WTC11 (cell line): ENCODE measurements around the gene KDM4C. TPM values are rescaled to one million over a fixed set of nuclear protein-coding genes. Genes with fewer than 3 reads are reported as not detected.

Source experiments
- ATAC-seq: fragments of 200-7000 bp; cut with Tn5 transposase; 2 replicates; pipeline ENCODE4 v1.10.0; 2021; ENCODE audit warnings: mild to moderate bottlenecking, moderate library complexity
- CTCF ChIA-PET: fragments of 300-600 bp; sonication (Branson Sonifier 250); formaldehyde crosslinking; loops from one replicate; lab custom pipeline; 2021; ENCODE audit warnings: antibody characterized with exemption; lab: Charles Lee
- POLR2A ChIA-PET: fragments of 350-600 bp; sonication (Branson Sonifier 250); formaldehyde crosslinking; loops from one replicate; lab custom pipeline; 2021; ENCODE audit warnings: antibody characterized with exemption; lab: Charles Lee
- DNase-seq: peaks from one replicate; pipeline ENCODE4 v3.0.0; 2021; ENCODE audit warnings: low spot score
- H3K27ac Mint-ChIP-seq: 2 replicates; pipeline ENCODE4 v1.8.0; 2021; ENCODE audit warnings: mixed read lengths
- H3K27me3 Mint-ChIP-seq: 2 replicates; pipeline ENCODE4 v1.8.0; 2021; ENCODE audit warnings: low read depth, mild to moderate bottlenecking, moderate library complexity, mixed read lengths
- H3K36me3 Mint-ChIP-seq: 2 replicates; pipeline ENCODE4 v1.8.0; 2021; ENCODE audit warnings: mixed read lengths
- H3K4me1 Mint-ChIP-seq: 2 replicates; pipeline ENCODE4 v1.8.0; 2022; ENCODE audit warnings: mixed read lengths
- H3K4me3 Mint-ChIP-seq: 2 replicates; pipeline ENCODE4 v1.8.0; 2021; ENCODE audit warnings: mild to moderate bottlenecking, moderate library complexity, mixed read lengths
- H3K9me3 Mint-ChIP-seq: 2 replicates; pipeline ENCODE4 v1.8.0; 2021; ENCODE audit warnings: mixed read lengths
- ATF1 ChIP-seq: sonication (generic); formaldehyde crosslinking; IDR thresholded peaks from 2 replicates; pipeline ENCODE4 v1.8.1; 2023; ENCODE audit warnings: mild to moderate bottlenecking, moderate library complexity, missing genetic modification reagents
- CREB1 ChIP-seq: sonication (generic); formaldehyde crosslinking; IDR thresholded peaks from 2 replicates; pipeline ENCODE4 v1.8.0; 2023; ENCODE audit warnings: mild to moderate bottlenecking, missing genetic modification reagents
- CREM ChIP-seq: sonication (generic); formaldehyde crosslinking; IDR thresholded peaks from 2 replicates; pipeline ENCODE4 v1.8.1; 2022; ENCODE audit warnings: mild to moderate bottlenecking, missing genetic modification reagents, moderate library complexity
- FOXJ3 ChIP-seq: sonication (generic); formaldehyde crosslinking; IDR thresholded peaks from 2 replicates; pipeline ENCODE4 v1.9.0; 2021; ENCODE audit warnings: missing genetic modification reagents, mild to moderate bottlenecking, borderline replicate concordance
- GRHL2 ChIP-seq: fragments of 250-450 bp; sonication (Bioruptor Pico); IDR thresholded peaks from 2 replicates; pipeline ENCODE4 v1.8.0; 2022; ENCODE audit warnings: mild to moderate bottlenecking, moderate library complexity; ENCODE audit not compliant: insufficient replicate concordance, severe bottlenecking
- JAZF1 ChIP-seq: fragments of 250-450 bp; sonication (Bioruptor Pico); IDR thresholded peaks from 2 replicates; pipeline ENCODE4 v1.9.0; 2021; ENCODE audit warnings: moderate library complexity, mild to moderate bottlenecking, inconsistent platforms
- JUN ChIP-seq: sonication (generic); formaldehyde crosslinking; IDR thresholded peaks from 2 replicates; pipeline ENCODE4 v1.8.0; 2023; ENCODE audit warnings: mild to moderate bottlenecking, missing genetic modification reagents
- NFATC4 ChIP-seq: fragments of 250-450 bp; sonication (Bioruptor Pico); IDR thresholded peaks from 2 replicates; pipeline ENCODE4 v1.9.0; 2021; ENCODE audit warnings: mild to moderate bottlenecking
- NR1H2 ChIP-seq: sonication (generic); formaldehyde crosslinking; IDR thresholded peaks from 2 replicates; pipeline ENCODE4 v1.9.0; 2021; ENCODE audit warnings: mild to moderate bottlenecking, moderate library complexity, missing genetic modification reagents
- PRRX2 ChIP-seq: fragments of 250-450 bp; sonication (Bioruptor Pico); IDR thresholded peaks from 2 replicates; pipeline ENCODE4 v1.8.0; 2021; ENCODE audit warnings: mild to moderate bottlenecking
- ZNF121 ChIP-seq: sonication (generic); formaldehyde crosslinking; IDR thresholded peaks from 2 replicates; pipeline ENCODE4 v1.8.0; 2023; ENCODE audit warnings: missing genetic modification reagents
- ZNF138 ChIP-seq: sonication (generic); formaldehyde crosslinking; conservative IDR thresholded peaks from 2 replicates; pipeline ENCODE4 v1.8.1; 2022; ENCODE audit warnings: mild to moderate bottlenecking, moderate library complexity, missing genetic modification reagents
- ZNF263 ChIP-seq: sonication (generic); formaldehyde crosslinking; IDR thresholded peaks from 2 replicates; pipeline ENCODE4 v1.8.1; 2022; ENCODE audit warnings: low read depth, mild to moderate bottlenecking, moderate library complexity, missing genetic modification reagents
- ZNF317 ChIP-seq: sonication (generic); formaldehyde crosslinking; IDR thresholded peaks from 2 replicates; pipeline ENCODE4 v1.8.1; 2023; ENCODE audit warnings: low read depth, mild to moderate bottlenecking, moderate library complexity, missing genetic modification reagents, borderline replicate concordance
- ZNF396 ChIP-seq: fragments of 250-450 bp; sonication (Bioruptor Pico); IDR thresholded peaks from 2 replicates; pipeline ENCODE4 v1.8.0; 2021; ENCODE audit warnings: mild to moderate bottlenecking, moderate library complexity, borderline replicate concordance
- ZNF416 ChIP-seq: fragments of 250-450 bp; sonication (Bioruptor Pico); IDR thresholded peaks from 2 replicates; pipeline ENCODE4 v1.9.0; 2021; ENCODE audit warnings: mild to moderate bottlenecking, inconsistent platforms
- ZNF423 ChIP-seq: fragments of 250-450 bp; sonication (Bioruptor Pico); IDR thresholded peaks from 2 replicates; pipeline ENCODE4 v2.1.2; 2022; ENCODE audit warnings: mild to moderate bottlenecking, moderate library complexity
- total RNA-seq: library from RNA; stranded (reverse); gene quantifications from 3 replicates; pipeline ENCODE4 v1.2.3, GENCODE V29; 2021
- TF ChIP-seq, protein P1 (sequence below): sonication (generic); formaldehyde crosslinking; IDR thresholded peaks from 2 replicates; pipeline ENCODE4 v1.8.0; 2022; ENCODE audit warnings: missing genetic modification reagents
- TF ChIP-seq, protein P2 (sequence below): sonication (generic); formaldehyde crosslinking; IDR thresholded peaks from 2 replicates; pipeline ENCODE4 v1.8.0; 2022; ENCODE audit warnings: mild to moderate bottlenecking, missing genetic modification reagents
- TF ChIP-seq, protein P3 (sequence below): fragments of 250-450 bp; sonication (Bioruptor Pico); conservative IDR thresholded peaks from 2 replicates; pipeline ENCODE4 v1.9.0; 2021; ENCODE audit warnings: mild to moderate bottlenecking
- TF ChIP-seq, protein P4 (sequence below): sonication (generic); formaldehyde crosslinking; IDR thresholded peaks from 2 replicates; pipeline ENCODE4 v1.8.0; 2022; ENCODE audit warnings: mild to moderate bottlenecking, missing genetic modification reagents
- TF ChIP-seq, protein P5 (sequence below): sonication (generic); formaldehyde crosslinking; IDR thresholded peaks from 2 replicates; pipeline ENCODE4 v1.8.1; 2023; ENCODE audit warnings: mild to moderate bottlenecking, missing genetic modification reagents
- TF ChIP-seq, protein P6 (sequence below): fragments of 200-600 bp; IDR thresholded peaks from 2 replicates; pipeline ENCODE4 v1.8.0; 2022; ENCODE audit warnings: antibody characterized with exemption
- TF ChIP-seq, protein P7 (sequence below): sonication (generic); formaldehyde crosslinking; IDR thresholded peaks from 2 replicates; pipeline ENCODE4 v1.8.0; 2023; ENCODE audit warnings: mild to moderate bottlenecking, missing genetic modification reagents

KDM4C gene
- total RNA-seq, 1 experiment from 2014 or later: 29.2 TPM

DNA sequence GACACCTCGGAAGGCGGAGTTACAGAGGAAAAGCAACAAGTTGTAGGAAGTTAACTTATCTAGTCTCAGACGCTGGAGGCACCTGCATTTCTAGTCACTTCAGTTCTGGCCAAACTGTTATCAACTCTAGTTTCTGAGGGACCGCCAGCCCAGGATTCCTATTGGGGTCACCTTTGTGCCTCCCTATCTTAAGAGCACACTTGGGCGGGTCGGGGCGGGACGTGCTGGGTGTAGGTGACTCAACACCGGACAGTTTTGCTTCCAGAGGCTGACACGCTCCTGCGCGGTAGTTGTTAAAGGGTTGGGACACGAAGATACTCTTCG is 679 bp upstream of the KDM4C start:
- H3K27ac Mint-ChIP-seq: peak overlapping the region; percentile 100
- peaks cover 26% of the 10 kb centered on the region for H3K4me1 Mint-ChIP-seq
- TF ChIP-seq PRRX2 (no peak), JAZF1 (CRISPR knock-in tag) (no peak), ZNF121 (CRISPR knock-in tag) (no peak), ZNF396 (CRISPR knock-in tag) (no peak), NR1H2 (CRISPR knock-in tag) (no peak), ZNF263 (no peak), FOXJ3 (CRISPR knock-in tag) (no peak), ZNF416 (no peak), NFATC4 (CRISPR knock-in tag) (no peak), CREB1 (CRISPR knock-in tag) (no peak), GRHL2 (CRISPR knock-in tag) (no peak), CREM (no peak), ATF1 (CRISPR knock-in tag) (no peak)
- TF ChIP-seq, protein P1, sequence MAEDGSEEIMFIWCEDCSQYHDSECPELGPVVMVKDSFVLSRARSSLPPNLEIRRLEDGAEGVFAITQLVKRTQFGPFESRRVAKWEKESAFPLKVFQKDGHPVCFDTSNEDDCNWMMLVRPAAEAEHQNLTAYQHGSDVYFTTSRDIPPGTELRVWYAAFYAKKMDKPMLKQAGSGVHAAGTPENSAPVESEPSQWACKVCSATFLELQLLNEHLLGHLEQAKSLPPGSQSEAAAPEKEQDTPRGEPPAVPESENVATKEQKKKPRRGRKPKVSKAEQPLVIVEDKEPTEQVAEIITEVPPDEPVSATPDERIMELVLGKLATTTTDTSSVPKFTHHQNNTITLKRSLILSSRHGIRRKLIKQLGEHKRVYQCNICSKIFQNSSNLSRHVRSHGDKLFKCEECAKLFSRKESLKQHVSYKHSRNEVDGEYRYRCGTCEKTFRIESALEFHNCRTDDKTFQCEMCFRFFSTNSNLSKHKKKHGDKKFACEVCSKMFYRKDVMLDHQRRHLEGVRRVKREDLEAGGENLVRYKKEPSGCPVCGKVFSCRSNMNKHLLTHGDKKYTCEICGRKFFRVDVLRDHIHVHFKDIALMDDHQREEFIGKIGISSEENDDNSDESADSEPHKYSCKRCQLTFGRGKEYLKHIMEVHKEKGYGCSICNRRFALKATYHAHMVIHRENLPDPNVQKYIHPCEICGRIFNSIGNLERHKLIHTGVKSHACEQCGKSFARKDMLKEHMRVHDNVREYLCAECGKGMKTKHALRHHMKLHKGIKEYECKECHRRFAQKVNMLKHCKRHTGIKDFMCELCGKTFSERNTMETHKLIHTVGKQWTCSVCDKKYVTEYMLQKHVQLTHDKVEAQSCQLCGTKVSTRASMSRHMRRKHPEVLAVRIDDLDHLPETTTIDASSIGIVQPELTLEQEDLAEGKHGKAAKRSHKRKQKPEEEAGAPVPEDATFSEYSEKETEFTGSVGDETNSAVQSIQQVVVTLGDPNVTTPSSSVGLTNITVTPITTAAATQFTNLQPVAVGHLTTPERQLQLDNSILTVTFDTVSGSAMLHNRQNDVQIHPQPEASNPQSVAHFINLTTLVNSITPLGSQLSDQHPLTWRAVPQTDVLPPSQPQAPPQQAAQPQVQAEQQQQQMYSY: no peak
- TF ChIP-seq, protein P2, sequence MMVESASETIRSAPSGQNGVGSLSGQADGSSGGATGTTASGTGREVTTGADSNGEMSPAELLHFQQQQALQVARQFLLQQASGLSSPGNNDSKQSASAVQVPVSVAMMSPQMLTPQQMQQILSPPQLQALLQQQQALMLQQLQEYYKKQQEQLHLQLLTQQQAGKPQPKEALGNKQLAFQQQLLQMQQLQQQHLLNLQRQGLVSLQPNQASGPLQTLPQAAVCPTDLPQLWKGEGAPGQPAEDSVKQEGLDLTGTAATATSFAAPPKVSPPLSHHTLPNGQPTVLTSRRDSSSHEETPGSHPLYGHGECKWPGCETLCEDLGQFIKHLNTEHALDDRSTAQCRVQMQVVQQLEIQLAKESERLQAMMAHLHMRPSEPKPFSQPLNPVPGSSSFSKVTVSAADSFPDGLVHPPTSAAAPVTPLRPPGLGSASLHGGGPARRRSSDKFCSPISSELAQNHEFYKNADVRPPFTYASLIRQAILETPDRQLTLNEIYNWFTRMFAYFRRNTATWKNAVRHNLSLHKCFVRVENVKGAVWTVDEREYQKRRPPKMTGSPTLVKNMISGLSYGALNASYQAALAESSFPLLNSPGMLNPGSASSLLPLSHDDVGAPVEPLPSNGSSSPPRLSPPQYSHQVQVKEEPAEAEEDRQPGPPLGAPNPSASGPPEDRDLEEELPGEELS (CRISPR knock-in tag): no peak
- TF ChIP-seq, protein P3, sequence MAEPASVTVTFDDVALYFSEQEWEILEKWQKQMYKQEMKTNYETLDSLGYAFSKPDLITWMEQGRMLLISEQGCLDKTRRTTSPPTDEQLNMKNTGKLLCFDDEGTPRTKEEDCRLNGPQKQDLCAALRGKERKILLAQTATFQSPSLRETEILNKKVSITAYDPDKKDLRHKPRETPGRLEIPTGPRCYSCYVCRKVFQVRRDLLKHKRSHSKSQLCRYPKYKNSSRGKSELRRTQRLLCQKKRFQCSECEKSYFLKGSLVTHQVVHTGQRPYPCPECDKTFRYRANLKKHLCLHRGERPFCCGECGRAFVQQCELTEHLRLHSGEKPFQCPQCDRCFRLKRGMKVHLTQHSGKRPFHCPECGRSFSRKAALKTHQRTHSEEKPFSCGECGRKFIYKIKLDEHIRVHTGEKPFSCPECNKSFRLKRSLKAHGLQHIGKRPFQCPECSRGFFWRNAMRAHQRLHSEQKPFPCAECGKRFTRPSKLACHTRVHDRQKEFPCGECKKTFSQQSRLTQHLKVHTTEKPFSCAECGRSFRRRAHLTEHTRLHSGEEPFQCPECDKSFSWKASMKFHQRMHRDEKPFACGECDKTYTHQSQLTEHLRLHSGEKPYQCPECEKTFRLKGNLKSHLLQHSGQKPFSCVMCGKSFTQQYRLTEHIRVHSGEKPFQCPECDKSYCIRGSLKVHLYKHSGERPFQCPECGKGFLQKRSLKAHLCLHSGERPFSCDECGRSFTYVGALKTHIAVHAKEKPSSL (CRISPR knock-in tag): no peak
- TF ChIP-seq, protein P4, sequence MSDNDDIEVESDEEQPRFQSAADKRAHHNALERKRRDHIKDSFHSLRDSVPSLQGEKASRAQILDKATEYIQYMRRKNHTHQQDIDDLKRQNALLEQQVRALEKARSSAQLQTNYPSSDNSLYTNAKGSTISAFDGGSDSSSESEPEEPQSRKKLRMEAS (CRISPR knock-in tag): no peak
- TF ChIP-seq, protein P5, sequence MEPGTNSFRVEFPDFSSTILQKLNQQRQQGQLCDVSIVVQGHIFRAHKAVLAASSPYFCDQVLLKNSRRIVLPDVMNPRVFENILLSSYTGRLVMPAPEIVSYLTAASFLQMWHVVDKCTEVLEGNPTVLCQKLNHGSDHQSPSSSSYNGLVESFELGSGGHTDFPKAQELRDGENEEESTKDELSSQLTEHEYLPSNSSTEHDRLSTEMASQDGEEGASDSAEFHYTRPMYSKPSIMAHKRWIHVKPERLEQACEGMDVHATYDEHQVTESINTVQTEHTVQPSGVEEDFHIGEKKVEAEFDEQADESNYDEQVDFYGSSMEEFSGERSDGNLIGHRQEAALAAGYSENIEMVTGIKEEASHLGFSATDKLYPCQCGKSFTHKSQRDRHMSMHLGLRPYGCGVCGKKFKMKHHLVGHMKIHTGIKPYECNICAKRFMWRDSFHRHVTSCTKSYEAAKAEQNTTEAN (CRISPR knock-in tag): no peak
- H3K9me3 Mint-ChIP-seq: no peaks in the 10 kb centered on the region
- no peak for DNase-seq
- ChIA-PET CTCF (interaction anchor here (1.1 kb wide), 1 partner anchor 70 kb away, joined by 4 read pairs; no protein-coding TSS in a partner anchor), POLR2A (interaction anchor here (1.6 kb wide), 1 partner anchor 75 kb away, joined by 10 read pairs; no protein-coding TSS in a partner anchor)
- H3K27me3 Mint-ChIP-seq: no peaks in the 10 kb centered on the region; the same call in 1 of the 2 replicates
- H3K4me3 Mint-ChIP-seq: peak overlapping the region; percentile 90
- no peaks in the 10 kb centered on the region for H3K36me3 Mint-ChIP-seq
- ATAC-seq: peak; percentile 13

DNA sequence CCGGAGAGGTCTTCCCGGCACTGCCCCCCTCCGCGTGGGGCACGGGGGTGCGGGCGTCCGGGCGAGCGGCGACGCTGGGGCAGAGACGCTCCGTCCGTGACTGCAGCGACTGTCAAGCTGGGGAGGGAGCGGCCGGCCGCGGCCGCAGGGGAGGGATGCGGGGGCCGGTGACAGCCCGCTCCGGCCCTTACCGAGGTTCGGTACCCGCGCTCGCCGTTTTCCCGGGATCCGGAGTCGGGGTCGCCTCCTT is 400 bp downstream of the KDM4C start:
- H3K27ac Mint-ChIP-seq: no peak overlapping the region

More for the DNA sequence above, 400 bp downstream of the KDM4C start:
- TF ChIP-seq, protein P6, sequence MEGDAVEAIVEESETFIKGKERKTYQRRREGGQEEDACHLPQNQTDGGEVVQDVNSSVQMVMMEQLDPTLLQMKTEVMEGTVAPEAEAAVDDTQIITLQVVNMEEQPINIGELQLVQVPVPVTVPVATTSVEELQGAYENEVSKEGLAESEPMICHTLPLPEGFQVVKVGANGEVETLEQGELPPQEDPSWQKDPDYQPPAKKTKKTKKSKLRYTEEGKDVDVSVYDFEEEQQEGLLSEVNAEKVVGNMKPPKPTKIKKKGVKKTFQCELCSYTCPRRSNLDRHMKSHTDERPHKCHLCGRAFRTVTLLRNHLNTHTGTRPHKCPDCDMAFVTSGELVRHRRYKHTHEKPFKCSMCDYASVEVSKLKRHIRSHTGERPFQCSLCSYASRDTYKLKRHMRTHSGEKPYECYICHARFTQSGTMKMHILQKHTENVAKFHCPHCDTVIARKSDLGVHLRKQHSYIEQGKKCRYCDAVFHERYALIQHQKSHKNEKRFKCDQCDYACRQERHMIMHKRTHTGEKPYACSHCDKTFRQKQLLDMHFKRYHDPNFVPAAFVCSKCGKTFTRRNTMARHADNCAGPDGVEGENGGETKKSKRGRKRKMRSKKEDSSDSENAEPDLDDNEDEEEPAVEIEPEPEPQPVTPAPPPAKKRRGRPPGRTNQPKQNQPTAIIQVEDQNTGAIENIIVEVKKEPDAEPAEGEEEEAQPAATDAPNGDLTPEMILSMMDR: no peak
- TF ChIP-seq ZNF317 (CRISPR knock-in tag) (no peak), ZNF423 (CRISPR knock-in tag) (no peak), JUN (CRISPR knock-in tag) (no peak), ZNF138 (CRISPR knock-in tag) (no peak)
- TF ChIP-seq, protein P7, sequence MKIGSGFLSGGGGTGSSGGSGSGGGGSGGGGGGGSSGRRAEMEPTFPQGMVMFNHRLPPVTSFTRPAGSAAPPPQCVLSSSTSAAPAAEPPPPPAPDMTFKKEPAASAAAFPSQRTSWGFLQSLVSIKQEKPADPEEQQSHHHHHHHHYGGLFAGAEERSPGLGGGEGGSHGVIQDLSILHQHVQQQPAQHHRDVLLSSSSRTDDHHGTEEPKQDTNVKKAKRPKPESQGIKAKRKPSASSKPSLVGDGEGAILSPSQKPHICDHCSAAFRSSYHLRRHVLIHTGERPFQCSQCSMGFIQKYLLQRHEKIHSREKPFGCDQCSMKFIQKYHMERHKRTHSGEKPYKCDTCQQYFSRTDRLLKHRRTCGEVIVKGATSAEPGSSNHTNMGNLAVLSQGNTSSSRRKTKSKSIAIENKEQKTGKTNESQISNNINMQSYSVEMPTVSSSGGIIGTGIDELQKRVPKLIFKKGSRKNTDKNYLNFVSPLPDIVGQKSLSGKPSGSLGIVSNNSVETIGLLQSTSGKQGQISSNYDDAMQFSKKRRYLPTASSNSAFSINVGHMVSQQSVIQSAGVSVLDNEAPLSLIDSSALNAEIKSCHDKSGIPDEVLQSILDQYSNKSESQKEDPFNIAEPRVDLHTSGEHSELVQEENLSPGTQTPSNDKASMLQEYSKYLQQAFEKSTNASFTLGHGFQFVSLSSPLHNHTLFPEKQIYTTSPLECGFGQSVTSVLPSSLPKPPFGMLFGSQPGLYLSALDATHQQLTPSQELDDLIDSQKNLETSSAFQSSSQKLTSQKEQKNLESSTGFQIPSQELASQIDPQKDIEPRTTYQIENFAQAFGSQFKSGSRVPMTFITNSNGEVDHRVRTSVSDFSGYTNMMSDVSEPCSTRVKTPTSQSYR: 0 out of 2 replicates have a peak, but pooled peaks have one; percentile 28
- TF ChIP-seq, all 79 proteins: peak for 1
- Mint-ChIP-seq H3K9me3 (peaks cover 2% of the 10 kb centered on the region), H3K36me3 (peaks cover 1% of the 10 kb centered on the region; the same call in 1 of the 2 replicates), H3K27me3 (no peaks in the 10 kb centered on the region; the same call in 1 of the 2 replicates), H3K4me3 (peak overlapping the region; percentile 90), H3K4me1 (peaks cover 35% of the 10 kb centered on the region)
- no peak for DNase-seq
- ChIA-PET CTCF (interaction anchor here (0.8 kb wide), 1 partner anchor 17 kb away, joined by 4 read pairs; no protein-coding TSS in a partner anchor), POLR2A (interaction anchor here (0.7 to 1.6 kb wide), 3 partner anchors 14 to 197 kb away, joined by 3 to 10 read pairs (median 3); no protein-coding TSS in a partner anchor)
- peak; percentile 5 for ATAC-seq
